Tibial nerve (tissue), 3 donors: Measurements from ENCODE around the gene INPP5A.

Source experiments
- CTCF ChIP-seq, 5 experiments: fragments of 200-600 bp in 3 of 5; fragments of 450-650 bp in 2 of 5; sonication (generic) in 3 of 5; IDR thresholded peaks; one replicate each; pipeline ENCODE4 v1.5.1; 2016 to 2019; ENCODE audit warnings: antibody characterized with exemption in 5 of 5, mild to moderate bottlenecking in 3 of 5, moderate library complexity in 2 of 5
- POLR2A ChIP-seq, 2 donors: fragments of 450-650 bp; IDR thresholded peaks; one replicate each; pipeline ENCODE4 v1.6.1; 2017; ENCODE audit warnings: antibody characterized with exemption in 2 of 2, mild to moderate bottlenecking in 2 of 2, moderate library complexity in 2 of 2

GRCh38 chr10:132582137-132582536, 44.5 kb downstream of the INPP5A start:
- no peak for TF ChIP-seq CTCF (IDR thresholded peaks at IDR 0.05)
- TF ChIP-seq POLR2A (IDR thresholded peaks at IDR 0.05) = no peak
